HepG2 (cell line): Measurements from ENCODE around the gene GALNT1. TPM values are rescaled to one million over a fixed set of nuclear protein-coding genes. Genes with fewer than 3 reads are reported as not detected.

ENCODE experiments used
- ATAC-seq: fragments of 200-7000 bp; cut with Tn5 transposase; 3 replicates; pipeline ENCODE4 v1.9.1; 2020; ENCODE audit warnings: mild to moderate bottlenecking, moderate library complexity
- BruUV-seq: library from RNA; stranded (reverse); fragments of 400-500 nt; replicated peaks from 2 replicates; lab custom pipeline; 2021; lab: Mats Ljungman, UMichigan
- CTCF ChIA-PET: fragments of 300-600 bp; formaldehyde crosslinking; extraction: SDS; loops from one replicate; lab custom pipeline; 2021; ENCODE audit warnings: low total read pairs, inconsistent platforms, low intra/inter-chr PET ratio; lab: Yijun Ruan, JAX
- POLR2A ChIA-PET: fragments of 350-600 bp; sonication (Branson Sonifier 250); formaldehyde crosslinking; loops from one replicate; lab custom pipeline; 2020; ENCODE audit warnings: antibody characterized with exemption, inconsistent platforms; lab: Yijun Ruan, JAX
- DNase-seq: peaks from one replicate; pipeline ENCODE4 v3.0.0-alpha.2; 2015; ENCODE audit warnings: low spot score
- FAIRE-seq: peaks from 3 replicates; lab custom pipeline; 2011; peaks lifted over from hg19 to GRCh38; lab: Jason Lieb, UNC
- H2AFZ ChIP-seq: one replicate; pipeline ENCODE4 v1.6.1; 2011; ENCODE audit warnings: low read length, inconsistent platforms
- H3K27ac ChIP-seq: fragments of 300-600 bp; 3 replicates; pipeline ENCODE4 v1.8.0; 2011; ENCODE audit warnings: mixed run types, mild to moderate bottlenecking, mixed read lengths, low read length, inconsistent platforms; ENCODE audit not compliant: insufficient read depth; ENCODE audit errors: extremely low read length
- H3K27me3 ChIP-seq, 2 experiments: fragments of 200-600 bp in 1 of 2; 2 replicates in 1 of 2; 3 replicates in 1 of 2; pipeline versions ENCODE4 v1.6.0 to v1.8.0; 2011; ENCODE audit warnings: low read length in 2 of 2, mild to moderate bottlenecking in 2 of 2, moderate library complexity in 2 of 2, inconsistent platforms in 1 of 2; ENCODE audit not compliant: insufficient read depth in 2 of 2, control insufficient read depth in 1 of 2
- H3K36me3 ChIP-seq, 2 experiments: fragments of 200-600 bp in 1 of 2; replicated peaks in 1 of 2; 2 replicates in 1 of 2; 3 replicates in 1 of 2; pipeline versions ENCODE4 v1.5.1 to v1.8.0; 2011; ENCODE audit warnings: low read length in 2 of 2, inconsistent platforms in 1 of 2; ENCODE audit not compliant: insufficient read depth in 2 of 2, control insufficient read depth in 1 of 2
- H3K4me1 ChIP-seq: 2 replicates; pipeline ENCODE4 v1.5.1; 2012; ENCODE audit warnings: low read length, inconsistent platforms; ENCODE audit not compliant: insufficient read depth
- H3K4me2 ChIP-seq: 2 replicates; pipeline ENCODE4 v1.6.0; 2011; ENCODE audit warnings: low read depth, low read length, inconsistent platforms
- H3K4me3 ChIP-seq, 3 experiments: fragments of 200-600 bp in 1 of 3; sonication (generic), shearing (Covaris generic) in 1 of 3; replicated peaks in 1 of 3; 2 replicates each; pipeline ENCODE4 v1.5.1; 2011 to 2016; ENCODE audit warnings: low read length in 3 of 3, inconsistent platforms in 2 of 3, low read depth in 2 of 3, mild to moderate bottlenecking in 2 of 3, control low read depth in 1 of 3, mixed read lengths in 1 of 3; ENCODE audit not compliant: insufficient read depth in 1 of 3
- H3K79me2 ChIP-seq: one replicate; pipeline ENCODE4 v1.6.1; 2011; ENCODE audit warnings: low read length, inconsistent platforms; ENCODE audit not compliant: insufficient read depth
- H3K9ac ChIP-seq: 2 replicates; pipeline ENCODE4 v1.6.0; 2011; ENCODE audit warnings: mild to moderate bottlenecking, low read depth, low read length, inconsistent platforms; ENCODE audit not compliant: insufficient read depth
- H3K9me3 ChIP-seq: 2 replicates; pipeline ENCODE4 v1.5.1; 2012; ENCODE audit warnings: mild to moderate bottlenecking, low read length
- H4K20me1 ChIP-seq: 2 replicates; pipeline ENCODE4 v1.6.0; 2011; ENCODE audit warnings: inconsistent platforms, mild to moderate bottlenecking, low read length, moderate library complexity; ENCODE audit not compliant: insufficient read depth
- BCL3 ChIP-seq: sonication (generic); formaldehyde crosslinking; IDR thresholded peaks from 2 replicates; pipeline ENCODE4 v1.5.1; 2020; ENCODE audit warnings: mild to moderate bottlenecking, missing genetic modification reagents, moderate library complexity
- FOXA3 ChIP-seq: IDR thresholded peaks from 2 replicates; pipeline ENCODE4 v1.6.1; 2016; ENCODE audit warnings: missing genetic modification reagents, missing compliant biosample characterization
- KDM4B ChIP-seq: sonication (generic); formaldehyde crosslinking; IDR thresholded peaks from 2 replicates; pipeline ENCODE4 v1.4.0; 2020; ENCODE audit warnings: missing genetic modification reagents
- NKX3-1 ChIP-seq: sonication (generic); formaldehyde crosslinking; IDR thresholded peaks from 2 replicates; pipeline ENCODE4 v1.5.0; 2020; ENCODE audit warnings: missing genetic modification reagents
- POLR2A ChIP-seq, 2 experiments: IDR thresholded peaks; 2 replicates each; pipeline ENCODE4 v1.6.1; 2011; ENCODE audit warnings: low read depth in 2 of 2, low read length in 2 of 2, mild to moderate bottlenecking in 1 of 2, moderate library complexity in 1 of 2; ENCODE audit not compliant: insufficient read depth in 1 of 2
- POLR2AphosphoS5 ChIP-seq: IDR thresholded peaks from 2 replicates; pipeline ENCODE4 v1.6.1; 2012; ENCODE audit warnings: low read depth, low read length
- SOX13 ChIP-seq, 3 experiments: fragments of 450-650 bp in 1 of 3; sonication (generic) in 1 of 3; formaldehyde crosslinking in 1 of 3; IDR thresholded peaks in 2 of 3; conservative IDR thresholded peaks in 1 of 3; 2 replicates each; pipeline versions ENCODE4 v1.5.0 to v1.6.1; 2016 to 2020; ENCODE audit warnings: antibody characterized with exemption in 1 of 3, mild to moderate bottlenecking in 1 of 3, missing compliant biosample characterization in 1 of 3, missing genetic modification reagents in 1 of 3, moderate library complexity in 1 of 3
- SUZ12 ChIP-seq: fragments of 150-350 bp; IDR thresholded peaks from 2 replicates; pipeline ENCODE4 v1.6.1; 2014; ENCODE audit warnings: low read depth, low read length
- ZBTB26 ChIP-seq: IDR thresholded peaks from 2 replicates; pipeline ENCODE4 v1.6.1; 2016; ENCODE audit warnings: missing compliant biosample characterization, missing genetic modification reagents, borderline replicate concordance
- ZNF251 ChIP-seq: sonication (generic); formaldehyde crosslinking; IDR thresholded peaks from 2 replicates; pipeline ENCODE4 v1.9.0; 2021; ENCODE audit warnings: mild to moderate bottlenecking, missing genetic modification reagents
- ZNF275 ChIP-seq: sonication (generic); formaldehyde crosslinking; IDR thresholded peaks from 2 replicates; pipeline ENCODE4 v1.8.0; 2022; ENCODE audit warnings: missing genetic modification reagents, mild to moderate bottlenecking, inconsistent platforms, borderline replicate concordance
- ZNF468 ChIP-seq: sonication (generic); formaldehyde crosslinking; IDR thresholded peaks from 2 replicates; pipeline ENCODE4 v1.8.0; 2022; ENCODE audit warnings: mild to moderate bottlenecking, moderate library complexity, missing genetic modification reagents
- ZNF772 ChIP-seq: sonication (generic); formaldehyde crosslinking; IDR thresholded peaks from 2 replicates; pipeline ENCODE4 v1.5.0; 2020; ENCODE audit warnings: mild to moderate bottlenecking, missing genetic modification reagents
- ZNF850 ChIP-seq: sonication (generic); formaldehyde crosslinking; conservative IDR thresholded peaks from 2 replicates; pipeline ENCODE4 v1.9.0; 2021; ENCODE audit warnings: mild to moderate bottlenecking, missing genetic modification reagents
- WGBS: methylation state at CpG from one replicate; pipeline ENCODE4 v1.1.6; 2017; ENCODE audit warnings: low lambda C conversion rate; 5-methylcytosine and 5-hydroxymethylcytosine counted together
- in situ Hi-C: cut with HindIII; loops from 2 replicates; pipeline ENCODE4 v1.10.0; 2017; ENCODE audit warnings: low pct_unique_long_range_greater_than_20kb; ENCODE audit not compliant: extremely low pct_ligation_motif_present
- intact Hi-C: fragments of 100-400 bp; cut with micrococcal nuclease; formaldehyde crosslinking; loops from one replicate; pipeline ENCODE4 v1.10.0; 2022; ENCODE audit not compliant: unreplicated experiment
- polyA plus RNA-seq, 8 experiments: library from polyadenylated mRNA; depleted of rRNA in 3 of 8; stranded (reverse) in 7 of 8; unstranded in 1 of 8; fragments of >200 nt; fragmentation: Illumina TruSeq in 4 of 8; extraction: Trizol in 4 of 8; gene quantifications; 2 replicates each; pipeline versions ENCODE4 v1.2.1 to v1.2.3, GENCODE V29; 2011 to 2016; ENCODE audit warnings: low read depth in 4 of 8, missing spikeins in 1 of 8, mixed read lengths in 1 of 8; ENCODE audit not compliant: insufficient read depth in 1 of 8
- total RNA-seq, 5 experiments: library from RNA; depleted of rRNA; stranded (reverse); fragments of >200 nt; fragmentation: Illumina TruSeq; extraction: Trizol; gene quantifications; 2 replicates each; pipeline ENCODE4 v1.2.3, GENCODE V29; 2016; ENCODE audit warnings: low read depth in 1 of 5

GALNT1 gene
- total and polyA plus RNA-seq, 2 of the 13 experiments (the other 11 are each of a cell fraction or from before 2014, with no cell fraction given) = 41.1 to 100 TPM

DNA sequence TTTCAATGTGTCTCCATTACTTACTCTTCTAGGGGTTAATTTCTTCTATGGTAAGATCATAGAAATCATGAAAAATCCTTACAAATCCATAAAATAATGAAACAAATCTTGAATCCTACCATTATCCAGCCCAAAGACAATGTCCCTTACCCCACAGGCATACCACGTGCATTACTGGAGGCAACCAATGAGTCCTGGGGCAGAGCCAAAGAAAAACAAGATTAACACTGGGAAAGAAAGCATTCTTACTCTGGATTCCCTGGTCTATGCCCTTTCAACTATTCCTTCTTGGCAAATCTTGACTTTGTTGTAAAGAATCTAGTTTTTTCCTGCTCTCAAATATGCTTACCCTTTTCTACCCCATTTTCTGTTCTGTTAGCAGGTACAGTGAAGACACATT is 3.1 kb upstream of the GALNT1 start:
- in situ Hi-C loops = no loop called here
- H3K9ac ChIP-seq = no peak overlapping the region
- TF ChIP-seq ZNF251 (CRISPR knock-in tag) = no peak
- TF ChIP-seq KDM4B = no peak
- no peak for TF ChIP-seq BCL3 (CRISPR knock-in tag)
- TF ChIP-seq, all 625 proteins: peak for 0
- POLR2A ChIA-PET = no interaction called here
- peaks cover 2% of the 10 kb centered on the region for H4K20me1 ChIP-seq
- BruUV-seq = no TSS peak
- H3K4me2 ChIP-seq = no peak overlapping the region
- ATAC-seq (no peak), FAIRE-seq (no peak), DNase-seq (no peak)
- peaks cover 16% of the 10 kb centered on the region for H3K79me2 ChIP-seq
- H3K4me1 ChIP-seq = peaks cover 14% of the 10 kb centered on the region
- CTCF ChIA-PET = no interaction called here
- no peak overlapping the region for H3K4me3 ChIP-seq
- peaks cover 0 to 4% of the 10 kb centered on the region in 2 experiments; a peak in 1 of 5 replicates for H3K27me3 ChIP-seq
- H3K27ac ChIP-seq = no peak overlapping the region
- H3K36me3 ChIP-seq = no peaks in the 10 kb centered on the region
- WGBS = 0% methylated on average over 1 of the region's 1 CpG
- intact Hi-C loops = no loop called here
- H3K9me3 ChIP-seq = no peaks in the 10 kb centered on the region
- no peak overlapping the region for H2AFZ ChIP-seq

DNA sequence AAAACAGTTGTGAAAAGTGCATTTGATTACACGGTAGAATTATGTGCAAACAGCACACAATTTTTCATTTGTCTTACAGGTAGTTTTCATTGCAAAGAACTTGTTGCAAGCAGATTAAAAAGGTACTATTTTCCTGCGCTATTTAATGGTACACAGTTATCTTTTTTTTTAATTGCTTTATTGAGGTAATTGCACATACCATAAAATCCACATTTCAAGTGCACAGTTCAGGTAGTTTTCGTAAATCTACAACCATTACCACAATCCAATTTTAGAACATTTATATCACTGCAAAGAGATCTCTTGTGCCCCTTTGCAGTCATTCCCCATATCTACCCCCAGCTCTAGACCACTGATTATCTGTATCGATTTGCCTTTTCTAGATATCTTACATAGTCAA is 2.6 kb upstream of the GALNT1 start:
- H3K4me2 ChIP-seq = no peak overlapping the region
- H2AFZ ChIP-seq = no peak overlapping the region
- ChIA-PET POLR2A (no interaction called here), CTCF (no interaction called here)
- peaks cover 16% of the 10 kb centered on the region for H3K4me1 ChIP-seq
- no peak overlapping the region for H3K4me3 ChIP-seq
- H3K9ac ChIP-seq = no peak overlapping the region
- no peaks in the 10 kb centered on the region for H3K36me3 ChIP-seq
- intact Hi-C loops (no loop called here), in situ Hi-C loops (no loop called here)
- H4K20me1 ChIP-seq = peaks cover 3% of the 10 kb centered on the region
- BruUV-seq = no TSS peak
- H3K9me3 ChIP-seq = no peaks in the 10 kb centered on the region
- H3K79me2 ChIP-seq = peaks cover 19% of the 10 kb centered on the region
- WGBS = 89% methylated on average over 4 of the region's 4 CpGs
- ATAC-seq = no peak
- H3K27ac ChIP-seq = no peak overlapping the region
- H3K27me3 ChIP-seq = 0 out of 5 replicates have a peak, but pooled peaks cover 0 to 3% of the 10 kb centered on the region in 2 experiments
- FAIRE-seq = no peak
- TF ChIP-seq ZNF468 (no peak), SOX13 (IDR thresholded peaks at IDR 0.05) (no peak), SOX13 (CRISPR knock-in tag; conservative IDR thresholded peaks at IDR 0.05 in 1 of 2, IDR thresholded peaks at IDR 0.05 in 1 of 2) (no peak), ZBTB26 (CRISPR knock-in tag) (no peak), ZNF275 (CRISPR knock-in tag) (no peak), NKX3-1 (CRISPR knock-in tag) (no peak), POLR2A (IDR thresholded peaks at IDR 0.05; ENCODE audit: insufficient read depth in 1 of 2, low read depth in 2 of 2, low read length in 2 of 2) (no peak), ZNF850 (CRISPR knock-in tag) (no peak), POLR2AphosphoS5 (no peak), ZNF772 (CRISPR knock-in tag) (no peak), SUZ12 (no peak), FOXA3 (CRISPR knock-in tag) (no peak)
- DNase-seq = no peak
